CD4-positive, alpha-beta T cell treated with Interleukin-10 for 1 hour (primary cell): ENCODE data around the gene ATP5MC3.
"Not testable (repeated sequence)": the region's sequence is repeated elsewhere in the genome, so short reads cannot be mapped to it uniquely, and the experiment has no call there.

ENCODE experiments used
- DNase-seq: peaks from one replicate; pipeline ENCODE4 v3.0.0-alpha.2; 2020

The ATP5MC3 gene

GRCh38 chr2:175181104-175181876 is at the start of gene ATP5MC3:
TSS of gene ATP5MC3 (minus strand) at chr2:175181710. CDS start at chr2:175181393, 317 bp downstream.
- peak; percentile 95 for DNase-seq

DNA sequence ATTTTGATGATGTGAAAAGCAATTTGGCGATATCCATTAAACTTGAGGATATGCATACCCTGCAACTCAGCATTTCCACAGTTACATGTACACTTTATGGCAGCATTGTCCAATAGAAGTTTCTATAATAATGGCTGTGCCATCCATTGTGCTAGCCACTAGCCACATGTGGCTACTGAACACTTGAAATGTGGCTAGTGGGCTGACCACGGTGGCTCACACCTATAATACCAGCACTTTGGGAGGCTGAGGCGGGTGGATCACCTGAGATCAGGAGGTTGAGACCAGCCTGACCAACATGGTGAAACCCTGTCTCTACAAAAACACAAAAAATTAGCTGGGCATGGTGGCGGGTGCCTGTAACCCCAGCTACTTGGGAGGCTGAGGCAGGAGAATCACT is 47.1 kb upstream of the ATP5MC3 start:
- not testable (repeated sequence) for DNase-seq

DNA sequence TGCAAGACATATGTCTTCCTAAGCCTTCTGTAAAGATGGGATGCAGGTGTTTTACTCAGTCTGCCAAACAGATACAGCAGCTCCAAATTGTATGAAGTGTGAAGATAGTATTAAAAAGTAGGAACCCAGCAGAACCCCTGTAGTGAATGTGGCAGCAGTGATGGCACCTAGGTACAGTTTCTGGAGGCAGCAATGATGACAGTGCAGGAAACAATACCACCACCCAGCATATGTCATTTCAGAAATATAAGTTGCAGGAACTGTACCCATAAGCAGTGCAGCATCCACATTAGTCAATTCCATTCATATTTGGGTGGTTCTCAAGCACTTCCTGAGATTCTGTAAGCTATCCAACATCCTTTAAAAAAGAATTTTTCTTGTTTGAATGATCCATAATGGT is 46.7 kb upstream of the ATP5MC3 start:
- DNase-seq: no peak

DNA sequence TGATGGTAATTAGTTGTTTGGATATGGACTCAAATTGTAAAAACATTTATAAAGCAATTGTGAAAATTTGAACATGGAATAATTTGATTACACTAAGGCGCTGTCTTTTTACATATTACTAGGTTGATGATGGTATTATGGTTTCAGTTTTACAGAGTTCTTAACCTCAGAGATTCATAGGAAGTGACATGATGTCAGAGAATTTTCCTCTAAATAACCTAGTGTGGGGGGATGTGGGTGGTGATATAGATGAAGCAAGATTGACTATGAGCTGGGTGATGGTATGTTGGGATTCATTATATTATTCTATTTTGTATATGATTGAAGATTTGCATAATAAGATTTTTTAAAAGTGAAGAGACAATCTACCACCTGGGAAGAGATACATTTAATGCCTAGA is 45.9 kb upstream of the ATP5MC3 start:
- DNase-seq: no peak

- no peak for DNase-seq
Measured at GRCh38 chr2:175220075-175220474, 38.6 kb upstream of the ATP5MC3 start.

GRCh38 chr2:175218551-175218950 is 37.0 kb upstream of the ATP5MC3 start:
- DNase-seq: no peak

GRCh38 chr2:175207741-175208438 is 26.4 kb upstream of the ATP5MC3 start:
- peak; percentile 17 for DNase-seq

- no peak for DNase-seq
Measured at GRCh38 chr2:175206866-175207265, 25.4 kb upstream of the ATP5MC3 start.

DNA sequence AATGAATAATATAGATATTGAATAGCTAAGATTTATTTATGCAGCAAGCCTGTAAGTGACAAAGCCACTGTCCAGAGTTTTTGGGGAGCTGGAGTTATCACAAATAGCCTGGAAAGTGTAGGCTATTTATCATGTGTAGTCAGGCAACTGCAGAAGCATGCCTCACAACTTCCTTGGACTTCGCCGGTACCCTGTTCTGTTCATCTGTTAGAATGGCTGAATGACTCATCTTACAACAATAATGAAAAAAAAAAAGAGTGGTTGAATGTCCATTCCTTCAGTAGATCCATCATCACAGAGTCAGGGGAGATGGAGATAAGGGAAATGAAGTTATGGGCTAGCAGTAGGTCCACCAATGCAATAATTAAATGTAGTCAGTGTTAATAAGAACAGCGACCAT is 24.0 kb upstream of the ATP5MC3 start:
- no peak for DNase-seq

DNA sequence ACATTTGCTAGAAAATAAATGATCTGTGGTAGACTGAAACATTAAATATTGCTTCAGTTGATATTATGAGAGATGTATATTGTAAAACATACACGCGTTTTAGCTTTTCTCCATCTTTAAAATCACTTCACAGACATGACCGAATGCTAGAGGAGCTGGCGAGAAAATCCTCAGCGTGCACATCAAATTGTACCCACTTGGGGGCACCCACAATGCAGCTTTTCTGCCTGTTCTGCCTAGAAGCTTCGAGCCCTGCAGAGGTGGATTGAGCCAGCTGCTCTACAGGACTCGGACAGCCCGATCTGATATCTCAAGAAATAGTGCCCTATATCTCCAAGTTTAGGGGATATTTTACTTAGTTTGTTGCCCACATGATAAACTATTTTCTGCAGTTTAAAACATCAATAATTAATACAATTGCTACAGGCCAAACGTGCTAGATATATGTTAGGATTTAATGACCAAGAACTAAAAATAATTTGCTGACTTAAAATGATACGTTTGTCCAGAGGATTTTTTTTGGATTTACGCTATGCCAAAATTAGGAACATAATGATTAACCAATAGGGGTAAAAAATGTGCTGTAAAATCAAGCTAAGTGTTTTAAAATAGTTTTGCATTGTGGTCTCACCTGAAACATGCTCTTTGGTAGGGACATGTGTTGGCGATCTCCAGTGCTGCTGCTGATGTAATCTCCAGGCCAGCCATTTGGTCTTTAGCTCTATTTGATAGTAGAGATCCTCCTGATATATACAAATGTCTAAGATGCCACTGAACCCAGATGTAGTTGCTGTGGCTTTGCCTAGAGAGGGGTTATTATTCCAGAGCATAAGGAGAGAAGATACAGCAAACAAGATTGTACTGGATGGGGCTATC is 22.3 kb upstream of the ATP5MC3 start:
- peak; percentile 54 for DNase-seq

- DNase-seq: no peak
Measured at GRCh38 chr2:175195012-175195411, 13.5 kb upstream of the ATP5MC3 start.

- no peak for DNase-seq
Measured at GRCh38 chr2:175188761-175189160, 7.3 kb upstream of the ATP5MC3 start.

DNA sequence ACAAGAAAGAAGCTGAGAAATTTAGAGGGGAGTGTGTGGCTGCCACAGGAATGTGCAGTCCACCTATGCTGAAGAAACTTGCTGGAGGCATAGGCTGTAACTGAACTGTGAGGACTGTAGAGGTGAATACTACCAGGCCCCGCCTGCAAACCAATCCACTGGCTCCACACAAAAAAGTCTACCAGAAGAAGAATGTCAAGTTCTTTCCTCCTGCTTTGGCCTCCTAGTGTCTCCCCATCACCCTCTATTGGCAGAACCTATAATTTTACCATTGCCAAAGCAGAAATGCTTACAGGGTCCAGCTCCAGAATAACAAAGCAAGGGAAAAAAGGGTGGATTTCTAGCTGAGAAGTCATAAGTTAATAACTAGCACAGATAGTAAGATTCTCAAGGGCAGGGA is 5.9 kb upstream of the ATP5MC3 start:
- peak; percentile 37 for DNase-seq

- no peak for DNase-seq
Measured at GRCh38 chr2:175183674-175184073, 2.2 kb upstream of the ATP5MC3 start.

- DNase-seq: no peak
Measured at GRCh38 chr2:175181877-175182308, 383 bp upstream of the ATP5MC3 start.

DNA sequence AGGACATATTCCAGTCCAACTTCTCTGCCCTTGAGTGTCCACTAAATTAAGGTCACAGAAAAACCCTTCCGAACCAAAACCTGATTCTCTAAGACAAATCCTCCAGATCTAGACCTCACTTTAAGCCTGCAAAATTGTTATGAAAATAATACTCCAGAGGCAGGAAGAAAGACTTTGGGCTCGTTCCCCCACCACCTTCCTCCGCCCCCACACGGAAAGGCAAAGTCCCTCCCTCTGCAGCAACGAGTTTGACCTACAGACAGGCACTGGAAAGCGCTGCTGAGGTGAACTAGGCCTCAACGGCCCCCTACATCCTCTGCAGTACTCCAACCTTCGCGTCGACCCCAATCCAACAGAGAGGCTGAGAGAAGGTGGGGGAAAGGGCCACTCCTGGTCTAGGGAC is 808 bp downstream of the ATP5MC3 start:
- DNase-seq: peak; percentile 49

GRCh38 chr2:175176624-175177023 is 4.9 kb downstream of the ATP5MC3 start:
- no peak for DNase-seq

- no peak for DNase-seq
Measured at GRCh38 chr2:175175896-175176295, 5.6 kb downstream of the ATP5MC3 start.

GRCh38 chr2:175175320-175175719 is 6.2 kb downstream of the ATP5MC3 start:
- DNase-seq: no peak

DNA sequence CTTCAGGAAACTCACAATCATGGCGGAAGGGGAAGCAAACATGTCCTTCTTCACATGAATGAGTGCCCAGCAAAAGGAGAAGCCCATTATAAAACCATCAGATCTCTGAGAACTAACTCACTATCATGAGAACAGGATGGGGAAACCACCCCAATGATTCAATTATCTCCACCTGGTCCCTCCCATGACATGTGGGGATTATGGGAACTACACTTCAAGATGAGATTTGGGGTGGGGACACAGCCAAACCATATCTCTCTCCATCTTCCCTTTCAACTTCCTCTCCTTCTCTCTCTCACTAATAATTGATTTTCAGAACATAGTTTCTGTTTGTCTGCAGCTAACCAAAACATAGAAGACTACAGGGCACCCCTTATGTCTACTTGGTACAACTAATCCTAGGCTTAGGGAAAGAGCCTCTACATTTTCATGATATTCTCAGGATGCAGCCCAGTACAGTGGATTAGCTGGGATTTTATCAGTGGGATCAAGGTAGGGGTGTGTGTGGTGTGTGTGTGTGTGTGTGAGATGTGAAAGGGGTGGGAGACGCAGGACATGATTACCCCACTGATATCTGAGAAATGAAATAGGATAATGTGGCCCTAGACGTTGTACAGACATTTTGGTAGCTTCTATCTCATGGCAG is 10.7 kb downstream of the ATP5MC3 start:
- DNase-seq: no peak

DNA sequence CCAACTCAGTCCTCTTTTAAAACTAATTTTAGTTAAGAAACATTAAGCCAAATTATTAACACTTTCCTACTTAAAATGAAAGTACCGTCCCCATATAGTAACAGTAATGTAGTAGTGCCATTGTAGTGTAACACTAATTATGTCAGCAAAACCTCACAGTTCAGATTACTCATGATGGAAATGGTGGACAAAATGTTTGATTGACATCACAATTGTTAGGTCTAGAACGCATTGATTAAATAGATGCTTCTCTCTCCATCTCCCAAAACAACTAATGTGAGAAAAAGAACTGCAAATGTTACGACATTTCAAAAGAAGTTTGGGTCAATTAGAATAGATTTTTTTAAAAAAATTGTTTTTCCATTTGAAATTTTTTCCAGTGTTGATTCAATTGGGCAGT is 12.3 kb downstream of the ATP5MC3 start:
- no peak for DNase-seq

DNA sequence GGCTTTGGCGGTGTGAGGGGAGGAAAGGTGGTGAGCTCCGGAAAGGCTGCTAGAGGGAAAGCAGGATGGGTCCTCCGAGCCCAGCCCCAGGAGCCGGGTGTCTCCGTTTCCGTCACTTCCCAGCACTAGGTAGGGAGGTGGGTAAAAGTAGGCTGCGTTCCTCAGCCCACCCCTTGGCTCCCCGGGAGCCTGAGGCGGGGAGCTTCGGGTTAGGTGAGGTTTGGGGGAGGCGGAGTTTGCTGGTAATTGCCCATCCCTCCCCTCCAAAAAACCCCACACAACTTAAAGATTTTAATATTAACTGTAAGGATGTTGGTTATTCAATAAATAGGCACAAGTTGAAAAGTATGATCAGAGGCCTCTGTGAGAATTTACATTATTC is 13.0 kb downstream of the ATP5MC3 start:
- no peak for DNase-seq
